K562 (cell line): ENCODE measurements around the gene MBD5. TPM values are rescaled to one million over a fixed set of nuclear protein-coding genes. Genes with fewer than 3 reads are reported as not detected.
"Not testable (repeated sequence)": the region's sequence is repeated elsewhere in the genome, so short reads cannot be mapped to it uniquely, and the experiment has no call there.

Experiments
- ARID1B ChIP-seq: fragments of 450-650 bp; IDR thresholded peaks from 2 replicates; pipeline ENCODE4 v1.6.1; 2016; ENCODE audit warnings: antibody characterized with exemption, mild to moderate bottlenecking, inconsistent platforms
- CBX3 ChIP-seq, 2 experiments: IDR thresholded peaks; 1 replicate in 1 of 2; 2 replicates in 1 of 2; pipeline ENCODE4 v1.6.1; 2012; ENCODE audit warnings: inconsistent platforms in 2 of 2, low read length in 2 of 2, borderline replicate concordance in 1 of 2, control low read depth in 1 of 2
- CREM ChIP-seq: IDR thresholded peaks from 2 replicates; pipeline ENCODE4 v1.6.1; 2014; ENCODE audit warnings: antibody characterized with exemption, low read depth
- DMBX1 ChIP-seq: fragments of 250-450 bp; sonication (Bioruptor Pico); IDR thresholded peaks from 2 replicates; pipeline ENCODE4 v1.8.0; 2022; ENCODE audit warnings: inconsistent platforms, mild to moderate bottlenecking, moderate library complexity, borderline replicate concordance
- ETV1 ChIP-seq: fragments of 450-650 bp; conservative IDR thresholded peaks from 2 replicates; pipeline ENCODE4 v1.6.1; 2016; ENCODE audit warnings: missing genetic modification characterization, control low read depth, low read depth, missing compliant biosample characterization
- ETV6 ChIP-seq, 3 experiments: fragments of 150-350 bp in 1 of 3; sonication (generic) in 1 of 3; formaldehyde crosslinking in 1 of 3; IDR thresholded peaks; 2 replicates each; pipeline versions ENCODE4 v1.6.1 to v1.8.0; 2014 to 2022; ENCODE audit warnings: borderline replicate concordance in 2 of 3, low read depth in 2 of 3, antibody characterized with exemption in 1 of 3, low read length in 1 of 3, mild to moderate bottlenecking in 1 of 3, missing genetic modification reagents in 1 of 3
- FOXM1 ChIP-seq, 2 experiments: fragments of 450-650 bp in 1 of 2; sonication (generic) in 1 of 2; formaldehyde crosslinking in 1 of 2; IDR thresholded peaks; 2 replicates each; pipeline versions ENCODE4 v1.6.1 to v1.9.0; 2017 to 2022; ENCODE audit warnings: low read depth in 2 of 2, mild to moderate bottlenecking in 2 of 2, missing genetic modification reagents in 1 of 2, moderate library complexity in 1 of 2
- LCOR ChIP-seq: sonication (generic); formaldehyde crosslinking; IDR thresholded peaks from 2 replicates; pipeline ENCODE4 v1.8.0; 2022; ENCODE audit warnings: mild to moderate bottlenecking, missing genetic modification reagents
- MAZ ChIP-seq, 2 experiments: fragments of 450-650 bp in 1 of 2; sonication (generic) in 1 of 2; formaldehyde crosslinking; IDR thresholded peaks in 1 of 2; conservative IDR thresholded peaks in 1 of 2; 2 replicates each; pipeline versions ENCODE4 v1.4.0 to v1.5.0; 2020; ENCODE audit warnings: mild to moderate bottlenecking in 1 of 2, missing genetic modification reagents in 1 of 2
- MEF2D ChIP-seq: conservative IDR thresholded peaks from 2 replicates; pipeline ENCODE4 v1.6.1; 2016; ENCODE audit warnings: low read depth, missing genetic modification characterization, missing compliant biosample characterization
- MTA2 ChIP-seq: fragments of 450-650 bp; IDR thresholded peaks from 2 replicates; pipeline ENCODE4 v1.6.1; 2016; ENCODE audit warnings: low read depth
- MYC ChIP-seq, 2 experiments: fragments of 250-450 bp in 1 of 2; sonication (Bioruptor Pico) in 1 of 2; IDR thresholded peaks; 2 replicates each; pipeline versions ENCODE4 v1.5.1 to v1.6.1; 2012 to 2021; ENCODE audit warnings: low read depth in 2 of 2, borderline replicate concordance in 1 of 2, improper control_type of control experiment in 1 of 2, low read length in 1 of 2, mild to moderate bottlenecking in 1 of 2, moderate library complexity in 1 of 2
- NBN ChIP-seq: fragments of 450-650 bp; IDR thresholded peaks from 2 replicates; pipeline ENCODE4 v1.6.1; 2016; ENCODE audit warnings: low read depth, mild to moderate bottlenecking
- NCOA2 ChIP-seq, 2 experiments: fragments of 450-650 bp; IDR thresholded peaks; 2 replicates each; pipeline ENCODE4 v1.6.1; 2018; ENCODE audit warnings: mild to moderate bottlenecking in 2 of 2, moderate library complexity in 1 of 2; ENCODE audit not compliant: partially characterized antibody in 2 of 2
- SMAD1 ChIP-seq: fragments of 150-350 bp; IDR thresholded peaks from 2 replicates; pipeline ENCODE4 v1.6.1; 2014; ENCODE audit warnings: low read length, low read depth; ENCODE audit not compliant: partially characterized antibody
- SMAD3 ChIP-seq: fragments of 450-650 bp; formaldehyde crosslinking; conservative IDR thresholded peaks from 2 replicates; pipeline ENCODE4 v1.4.0; 2020; ENCODE audit warnings: mild to moderate bottlenecking
- SMARCA4 ChIP-seq: fragments of 450-650 bp; IDR thresholded peaks from 2 replicates; pipeline ENCODE4 v1.6.1; 2016
- TRIM24 ChIP-seq, 2 experiments: fragments of 450-650 bp; IDR thresholded peaks; 2 replicates each; pipeline ENCODE4 v1.6.1; 2016
- ZNF175 ChIP-seq: fragments of 200-800 bp; sonication (Bioruptor generic); IDR thresholded peaks from 2 replicates; pipeline ENCODE4 v1.6.1; 2016; ENCODE audit warnings: low read depth, mild to moderate bottlenecking, missing genetic modification characterization, missing compliant biosample characterization
- ZNF311 ChIP-seq: fragments of 250-450 bp; sonication (Bioruptor Pico); IDR thresholded peaks from 2 replicates; pipeline ENCODE4 v1.4.0; 2020; ENCODE audit warnings: mild to moderate bottlenecking, moderate library complexity
- ZNF644 ChIP-seq: fragments of 200-800 bp; sonication (Bioruptor generic); IDR thresholded peaks from 2 replicates; pipeline ENCODE4 v1.6.1; 2016; ENCODE audit warnings: low read depth, missing genetic modification characterization, missing compliant biosample characterization
- polyA plus RNA-seq, 8 experiments: library from polyadenylated mRNA; depleted of rRNA in 4 of 8; stranded (reverse) in 5 of 8; unstranded in 3 of 8; fragments of >200 nt; fragmentation: Nextera tagmentation in 2 of 8; fragmentation: Illumina TruSeq in 1 of 8; extraction: Ambion mirVana in 2 of 8; extraction: Trizol in 1 of 8; gene quantifications; 2 replicates each; pipeline versions ENCODE4 v1.2.1 to v1.2.3, GENCODE V29; 2011 to 2014; ENCODE audit warnings: inconsistent platforms in 1 of 8, missing spikeins in 1 of 8
- total RNA-seq, 7 experiments: library from RNA; depleted of rRNA in 6 of 7; stranded (reverse); fragments of >200 nt in 6 of 7; fragmentation: Illumina TruSeq in 2 of 7; extraction: Trizol in 2 of 7; gene quantifications; 2 replicates each; pipeline versions ENCODE4 v1.2.1 to v1.2.3, GENCODE V29; 2011 to 2021; ENCODE audit warnings: low replicate concordance in 1 of 7
- TF ChIP-seq, protein P1 (sequence below), 2 experiments: fragments of 450-650 bp; IDR thresholded peaks; 2 replicates each; pipeline ENCODE4 v1.6.1; 2018; ENCODE audit warnings: mild to moderate bottlenecking in 2 of 2, low read depth in 1 of 2; ENCODE audit not compliant: partially characterized antibody in 2 of 2

The MBD5 gene
- total and polyA plus RNA-seq, 9 of the 15 experiments (the other 6 are each of a cell fraction or from before 2014, with no cell fraction given) = 3.4 to 14.5 (median 9.0) TPM

DNA sequence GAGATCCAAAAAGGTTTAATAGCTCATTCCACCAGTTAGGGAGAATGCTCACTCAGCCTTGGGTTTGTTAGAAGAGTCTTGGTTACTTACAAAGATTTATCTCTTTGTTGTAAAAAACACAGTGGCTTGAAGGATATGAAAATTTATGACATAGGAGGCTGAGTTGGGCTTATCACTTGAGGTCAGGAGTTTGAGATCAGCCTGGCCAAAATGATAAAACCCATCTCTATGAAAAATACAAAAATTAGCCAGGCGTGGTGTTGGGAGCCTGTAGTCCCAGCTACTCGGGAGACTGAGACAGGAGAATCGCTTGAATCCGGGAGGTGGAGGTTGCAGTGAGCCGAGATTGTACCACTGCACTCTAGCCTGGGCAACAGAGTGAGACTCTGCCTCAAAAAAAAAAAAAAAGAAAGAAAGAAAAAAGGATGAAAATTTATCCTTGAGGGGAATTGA lies 522.2 kb downstream of the MBD5 start (continued):
- TF ChIP-seq ETV1 = 0 out of 2 replicates have a peak, but pooled peaks have one; percentile 23
- TF ChIP-seq ARID1B = peak; percentile 99
- peak; percentile 71; the same call in 1 of the 2 replicates for TF ChIP-seq SMAD3 (CRISPR knock-in tag)
- peak; percentile 84 for TF ChIP-seq ZNF644 (tag)
- TF ChIP-seq NCOA2 (IDR thresholded peaks at IDR 0.05; ENCODE audit: partially characterized antibody in 2 of 2) = peak in 1 of 2 experiments; percentile 48
- peak; percentile 87 for TF ChIP-seq NBN
- peak; percentile 40; the same call in 1 of the 2 replicates for TF ChIP-seq ZNF311 (CRISPR knock-in tag)
- TF ChIP-seq LCOR (CRISPR knock-in tag) = peak; percentile 85
- 0 out of 2 replicates have a peak, but pooled peaks have one; percentile 37 for TF ChIP-seq MYC (IDR thresholded peaks at IDR 0.05; ENCODE audit: low read depth, low read length)
- TF ChIP-seq MYC (CRISPR knock-in tag; IDR thresholded peaks at IDR 0.05; ENCODE audit: borderline replicate concordance, low read depth); FOXM1 (CRISPR knock-in tag; IDR thresholded peaks at IDR 0.05; ENCODE audit: low read depth); ETV6 (CRISPR knock-in tag; IDR thresholded peaks at IDR 0.05; ENCODE audit: borderline replicate concordance): not testable (repeated sequence)
- TF ChIP-seq CREM = peak; percentile 66
- TF ChIP-seq CBX3 (IDR thresholded peaks at IDR 0.05; ENCODE audit: borderline replicate concordance in 1 of 2, low read length in 2 of 2) = peak in 1 of 2 experiments; percentile 29; a peak in 1 of 3 replicates
- TF ChIP-seq SMAD1 = peak; percentile 41
- TF ChIP-seq ZNF175 (CRISPR knock-in tag) = peak; percentile 83; the same call in 1 of the 2 replicates
- peak; percentile 95 for TF ChIP-seq FOXM1 (IDR thresholded peaks at IDR 0.05; ENCODE audit: low read depth)
- TF ChIP-seq ETV6 (IDR thresholded peaks at IDR 0.05; ENCODE audit: borderline replicate concordance in 1 of 2, low read depth in 2 of 2, low read length in 1 of 2) = peak in 1 of 2 experiments; percentile 63; a peak in 1 of 4 replicates
- TF ChIP-seq TRIM24 (IDR thresholded peaks at IDR 0.05) = peak; percentile 77 to 90
- peak; percentile 95 for TF ChIP-seq MTA2
- TF ChIP-seq MAZ (CRISPR knock-in tag; conservative IDR thresholded peaks at IDR 0.05 in 1 of 2, IDR thresholded peaks at IDR 0.05 in 1 of 2) = 0 out of 4 replicates have a peak, but pooled peaks of 1 of the 2 experiments have one; percentile 26
- TF ChIP-seq, protein P1, sequence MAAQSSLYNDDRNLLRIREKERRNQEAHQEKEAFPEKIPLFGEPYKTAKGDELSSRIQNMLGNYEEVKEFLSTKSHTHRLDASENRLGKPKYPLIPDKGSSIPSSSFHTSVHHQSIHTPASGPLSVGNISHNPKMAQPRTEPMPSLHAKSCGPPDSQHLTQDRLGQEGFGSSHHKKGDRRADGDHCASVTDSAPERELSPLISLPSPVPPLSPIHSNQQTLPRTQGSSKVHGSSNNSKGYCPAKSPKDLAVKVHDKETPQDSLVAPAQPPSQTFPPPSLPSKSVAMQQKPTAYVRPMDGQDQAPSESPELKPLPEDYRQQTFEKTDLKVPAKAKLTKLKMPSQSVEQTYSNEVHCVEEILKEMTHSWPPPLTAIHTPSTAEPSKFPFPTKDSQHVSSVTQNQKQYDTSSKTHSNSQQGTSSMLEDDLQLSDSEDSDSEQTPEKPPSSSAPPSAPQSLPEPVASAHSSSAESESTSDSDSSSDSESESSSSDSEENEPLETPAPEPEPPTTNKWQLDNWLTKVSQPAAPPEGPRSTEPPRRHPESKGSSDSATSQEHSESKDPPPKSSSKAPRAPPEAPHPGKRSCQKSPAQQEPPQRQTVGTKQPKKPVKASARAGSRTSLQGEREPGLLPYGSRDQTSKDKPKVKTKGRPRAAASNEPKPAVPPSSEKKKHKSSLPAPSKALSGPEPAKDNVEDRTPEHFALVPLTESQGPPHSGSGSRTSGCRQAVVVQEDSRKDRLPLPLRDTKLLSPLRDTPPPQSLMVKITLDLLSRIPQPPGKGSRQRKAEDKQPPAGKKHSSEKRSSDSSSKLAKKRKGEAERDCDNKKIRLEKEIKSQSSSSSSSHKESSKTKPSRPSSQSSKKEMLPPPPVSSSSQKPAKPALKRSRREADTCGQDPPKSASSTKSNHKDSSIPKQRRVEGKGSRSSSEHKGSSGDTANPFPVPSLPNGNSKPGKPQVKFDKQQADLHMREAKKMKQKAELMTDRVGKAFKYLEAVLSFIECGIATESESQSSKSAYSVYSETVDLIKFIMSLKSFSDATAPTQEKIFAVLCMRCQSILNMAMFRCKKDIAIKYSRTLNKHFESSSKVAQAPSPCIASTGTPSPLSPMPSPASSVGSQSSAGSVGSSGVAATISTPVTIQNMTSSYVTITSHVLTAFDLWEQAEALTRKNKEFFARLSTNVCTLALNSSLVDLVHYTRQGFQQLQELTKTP (IDR thresholded peaks at IDR 0.05; ENCODE audit: low read depth in 1 of 2, partially characterized antibody in 2 of 2) = peak in 1 of 2 experiments; percentile 47
- TF ChIP-seq MEF2D (tag) = peak; percentile 26
- peak; percentile 97 for TF ChIP-seq SMARCA4
- 0 out of 2 replicates have a peak, but pooled peaks have one; percentile 42 for TF ChIP-seq DMBX1 (CRISPR knock-in tag)
